NCI-H526 treated with DMSO at 0.1 percent for 48 hours (cell line): Measurements from ENCODE around the gene KRTAP10-11.

Experiments
- DNase-seq: peaks from one replicate; lab custom pipeline; 2025; lab: John Stamatoyannopoulos, UW

Gene KRTAP10-11

GRCh38 chr21:44695184-44695583 is 49.0 kb downstream of the KRTAP10-11 start:
- no peak for DNase-seq

GRCh38 chr21:44695641-44696040 is 49.4 kb downstream of the KRTAP10-11 start:
- DNase-seq = no peak

GRCh38 chr21:44696572-44696971 is 50.4 kb downstream of the KRTAP10-11 start:
- DNase-seq = no peak
